ENCODE results near the gene WNT7B.

GRCh38 chr22:45896153-45896951, 80.6 kb downstream of the WNT7B start:
- no peak for TF ChIP-seq EZH2 (IDR thresholded peaks at IDR 0.05)
- TF ChIP-seq POLR2AphosphoS5 (IDR thresholded peaks at IDR 0.05; ENCODE audit: borderline replicate concordance, low read depth, low read length) = no peak
